GM11168 (cell line): ENCODE measurements around the gene AFG1L.

Experiments used
- in situ Hi-C: fragments of 300-500 bp; cut with MboI; formaldehyde crosslinking; loops from one replicate; pipeline ENCODE4 v1.12.0; 2022; ENCODE audit warnings: low sequenced_read_pairs; ENCODE audit not compliant: unreplicated experiment

The AFG1L gene

DNA sequence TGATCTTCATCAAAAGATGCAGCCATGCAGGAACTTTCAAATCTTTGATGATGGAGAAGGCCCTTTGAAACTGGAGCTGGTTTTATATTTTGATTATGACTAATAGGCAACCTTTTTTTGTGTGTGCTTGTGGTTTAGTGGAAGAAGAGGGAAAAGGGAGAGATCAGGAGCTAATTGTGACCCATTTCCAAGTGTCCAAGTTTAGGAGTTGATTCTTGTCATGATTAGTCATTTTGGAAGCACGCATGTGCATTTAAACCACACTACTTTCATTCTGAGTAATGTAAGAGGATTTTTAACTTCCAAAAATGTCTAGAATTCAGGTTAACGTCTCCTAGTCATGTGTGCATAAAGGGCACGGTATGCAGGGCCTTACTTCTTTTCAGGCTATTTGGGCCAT is 269.3 kb downstream of the AFG1L start:
- in situ Hi-C loops: no loop called here

DNA sequence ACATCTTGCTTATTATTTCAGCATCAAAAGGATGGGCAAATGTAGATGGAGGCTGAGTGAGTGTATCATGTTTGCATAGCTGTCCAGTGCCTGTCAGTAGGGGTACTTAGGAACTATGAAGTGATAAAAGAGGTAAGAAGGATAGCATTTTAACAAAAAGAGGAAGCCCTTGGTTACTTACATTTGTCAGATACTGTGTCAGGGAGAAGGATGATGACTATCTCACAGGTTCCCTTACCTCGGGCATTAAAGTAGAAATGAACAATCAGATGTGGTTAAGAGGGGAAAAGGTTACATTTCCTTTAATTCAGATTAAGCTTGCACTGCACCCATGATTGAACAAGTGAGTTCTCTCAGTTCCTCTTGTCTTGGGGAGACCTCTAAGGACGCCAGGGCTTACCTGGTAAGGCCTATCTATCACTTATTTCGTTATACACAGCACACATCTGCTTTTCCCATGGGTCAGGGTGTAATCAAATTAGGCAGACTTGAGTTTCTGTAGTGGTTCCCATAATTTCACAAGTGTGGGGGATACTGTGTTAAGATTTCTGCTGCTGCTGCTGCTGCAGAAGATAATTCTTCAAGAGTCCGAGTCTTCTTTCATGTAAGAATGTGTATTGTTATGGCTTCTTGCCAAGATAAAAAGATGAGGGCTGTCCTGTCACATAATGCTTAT is 270.4 kb downstream of the AFG1L start:
- in situ Hi-C loops: no loop called here

DNA sequence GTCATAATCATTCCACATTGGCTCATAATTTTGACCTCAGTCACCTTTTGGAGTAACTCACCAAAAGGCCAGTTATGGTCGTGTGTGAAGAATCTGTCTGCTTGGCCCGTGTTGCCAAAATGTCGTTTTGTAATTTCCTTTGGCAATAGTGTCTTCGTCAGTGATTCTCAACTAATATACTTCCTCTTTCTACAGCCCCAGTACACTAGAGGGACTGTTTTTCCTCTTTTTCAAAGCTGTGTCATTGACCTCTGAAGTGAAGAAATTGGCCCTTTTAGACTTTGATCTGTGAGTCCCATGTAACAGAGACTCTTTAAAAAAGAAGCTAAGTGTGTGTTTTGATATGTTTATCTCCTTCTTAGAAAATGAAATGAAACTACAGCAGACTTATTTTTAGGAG is 271.0 kb downstream of the AFG1L start:
- in situ Hi-C loops: no loop called here

DNA sequence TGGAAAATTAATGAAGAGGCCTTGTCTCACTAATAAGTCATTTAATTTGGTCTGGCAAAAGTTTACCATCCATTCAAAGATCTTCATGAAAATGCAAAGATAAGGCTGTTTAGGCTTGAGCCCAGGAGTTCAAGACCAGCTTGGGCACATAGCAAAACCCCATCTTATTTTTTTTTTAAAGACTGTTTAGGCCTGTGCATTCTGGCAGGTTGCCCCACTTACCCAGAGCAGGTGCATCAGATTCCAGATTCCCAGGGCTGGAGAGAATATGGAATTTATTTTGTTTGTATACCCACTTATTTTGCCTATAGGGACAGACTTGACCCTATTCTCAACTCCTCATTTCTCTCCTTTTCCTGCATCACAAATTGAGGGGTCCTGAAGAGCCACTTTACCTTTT is 271.6 kb downstream of the AFG1L start:
- in situ Hi-C loops: no loop called here

DNA sequence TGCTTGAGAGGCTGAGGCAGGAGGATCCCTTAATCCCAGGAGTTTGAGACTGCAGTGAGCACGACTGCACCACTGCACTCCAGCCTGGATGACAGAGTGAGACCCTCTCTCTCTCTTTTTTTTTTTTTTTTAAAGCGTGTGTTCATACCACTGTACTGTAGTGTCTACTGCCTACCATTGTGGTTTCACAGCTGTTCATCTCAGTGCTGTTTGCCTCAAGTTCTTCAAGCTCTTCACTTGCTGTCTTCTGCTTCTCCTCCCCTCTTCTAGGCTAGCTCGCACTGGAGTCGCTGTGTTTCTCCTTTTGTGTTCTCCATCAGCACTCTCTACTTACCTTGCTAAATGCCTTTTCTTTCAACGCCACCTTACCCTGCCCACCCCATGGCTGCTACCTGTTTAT is 273.2 kb downstream of the AFG1L start:
- in situ Hi-C loops: no loop called here

GRCh38 chr6:108568551-108569305 is 273.9 kb downstream of the AFG1L start:
- in situ Hi-C loops: no loop called here

DNA sequence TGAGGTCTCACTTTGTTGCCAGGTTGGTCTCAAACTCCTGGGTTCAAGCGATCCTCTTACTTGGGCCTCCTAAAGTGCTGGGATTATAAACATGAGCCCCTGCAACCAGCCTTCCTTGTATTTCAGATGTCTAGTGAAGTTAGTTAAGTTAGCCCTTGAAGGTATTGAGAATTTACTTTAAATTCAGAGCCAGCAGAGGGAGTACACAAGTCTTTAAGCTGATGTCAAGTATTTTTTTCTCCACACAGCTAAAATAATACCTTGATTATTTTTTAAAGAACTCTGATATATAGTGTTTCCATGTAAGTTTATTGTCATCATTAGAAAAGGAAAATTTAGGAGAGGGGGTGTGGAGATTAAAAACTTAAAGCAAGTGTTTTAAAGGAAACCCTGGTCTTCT is 275.7 kb downstream of the AFG1L start:
- in situ Hi-C loops: no loop called here

GRCh38 chr6:108574457-108575141 is 279.7 kb downstream of the AFG1L start:
- in situ Hi-C loops: no loop called here
